OCI-LY1 (cell line): ENCODE data around the gene TOR4A.

Experiments
- CTCF ChIP-seq: fragments of 200-600 bp; sonication (generic), shearing (Covaris generic); IDR thresholded peaks from 2 replicates; pipeline ENCODE4 v1.5.1; 2017; ENCODE audit warnings: mild to moderate bottlenecking, antibody characterized with exemption, low read length, moderate library complexity, mixed read lengths
- EZH2 ChIP-seq: fragments of 200-600 bp; sonication (generic), shearing (Covaris generic); IDR thresholded peaks from 2 replicates; pipeline ENCODE4 v1.8.0; 2017; ENCODE audit warnings: borderline replicate concordance, mixed run types, mild to moderate bottlenecking, antibody characterized with exemption, low read length, moderate library complexity, mixed read lengths

GRCh38 chr9:137251490-137252268 is 25.8 kb upstream of the TOR4A start:
- no peak for TF ChIP-seq CTCF
- no peak for TF ChIP-seq EZH2
